ENCODE results near the gene EFCAB6.

DNA sequence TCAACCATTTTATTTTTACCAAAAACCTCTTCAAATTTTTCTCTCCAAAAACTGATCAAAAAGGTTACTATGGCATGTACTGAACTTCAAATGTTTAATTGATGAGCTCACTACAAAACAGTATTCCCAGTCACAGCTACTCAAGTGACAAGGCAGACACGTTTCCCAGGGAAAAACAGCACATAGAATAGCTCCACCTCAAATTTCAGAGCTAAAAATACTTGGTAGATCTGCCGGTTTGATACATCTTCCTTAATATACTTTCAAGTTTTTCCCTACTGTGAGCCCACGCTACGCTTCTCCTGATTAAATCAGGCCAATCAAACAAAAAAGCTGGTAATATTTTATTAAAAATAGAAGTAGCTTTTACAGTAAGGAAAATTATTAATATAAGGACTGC lies 100.4 kb downstream of the EFCAB6 start:
- TF ChIP-seq CTCF (conservative IDR thresholded peaks at IDR 0.05; ENCODE audit: low read depth, low read length) (no peak), CEBPB (IDR thresholded peaks at IDR 0.05; ENCODE audit: low read depth, low read length) (no peak)
